MV-4-11 (cell line): ENCODE results near the gene LPP.
A peak's percentile ranks its signal among the peaks of the same experiment; 100 is the strongest.

Source experiments
- DNase-seq: peaks from one replicate; lab custom pipeline; 2025; lab: John Stamatoyannopoulos, UW

Gene LPP

GRCh38 chr3:188330138-188330537 is 176.2 kb downstream of the LPP start:
- DNase-seq, result no peak

- no peak for DNase-seq
Measured at GRCh38 chr3:188331166-188331565, 177.2 kb downstream of the LPP start.

GRCh38 chr3:188332085-188332484 is 178.1 kb downstream of the LPP start:
- no peak for DNase-seq

- DNase-seq, result no peak
Measured at GRCh38 chr3:188335656-188336055, 181.7 kb downstream of the LPP start.

- no peak for DNase-seq
Measured at GRCh38 chr3:188336178-188336577, 182.2 kb downstream of the LPP start.

GRCh38 chr3:188337232-188337631 is 183.3 kb downstream of the LPP start:
- DNase-seq, result no peak

GRCh38 chr3:188338086-188338485 is 184.1 kb downstream of the LPP start:
- DNase-seq, result no peak

GRCh38 chr3:188339410-188340295 is 185.7 kb downstream of the LPP start:
- DNase-seq, result no peak

GRCh38 chr3:188341501-188341900 is 187.5 kb downstream of the LPP start:
- DNase-seq, result no peak

GRCh38 chr3:188342991-188343732 is 189.2 kb downstream of the LPP start:
- no peak for DNase-seq

- no peak for DNase-seq
Measured at GRCh38 chr3:188343894-188344293, 189.9 kb downstream of the LPP start.

- no peak for DNase-seq
Measured at GRCh38 chr3:188345223-188345622, 191.3 kb downstream of the LPP start.

GRCh38 chr3:188348435-188349244 is 194.7 kb downstream of the LPP start:
- peak; percentile 24 for DNase-seq

GRCh38 chr3:188349351-188349901 is 195.5 kb downstream of the LPP start:
- no peak for DNase-seq

- DNase-seq, result no peak
Measured at GRCh38 chr3:188349933-188350332, 196.0 kb downstream of the LPP start.

- peak; percentile 64 for DNase-seq
Measured at GRCh38 chr3:188350961-188351360, 197.0 kb downstream of the LPP start.

- peak; percentile 62 for DNase-seq
Measured at GRCh38 chr3:188351648-188352047, 197.7 kb downstream of the LPP start.

- DNase-seq, result no peak
Measured at GRCh38 chr3:188352196-188352927, 198.4 kb downstream of the LPP start.

GRCh38 chr3:188353426-188353825 is 199.5 kb downstream of the LPP start:
- DNase-seq, result peak; percentile 30

GRCh38 chr3:188358787-188359493 is 205.0 kb downstream of the LPP start:
- no peak for DNase-seq
